ENCODE data around the gene ETV3L.

ETV3L gene

GRCh38 chr1:157138220-157139051 is 38.8 kb upstream of the ETV3L start, which contains the start of gene ETV3:
Gene ETV3, minus strand, starts transcription at chr1:157138395. Its CDS starts 2,043 bp downstream, at chr1:157136352.
- Histone ChIP-seq H3K36me3 (ENCODE audit: control insufficient read depth, low read depth, low read length) (peaks cover 27% of the 10 kb centered on the region), H3K9me3 (ENCODE audit: control insufficient read depth, low read depth, low read length) (no peaks in the 10 kb centered on the region), H3K27ac (ENCODE audit: low read length) (peak within 1 kb of the TSS; percentile 8), H3K27me3 (ENCODE audit: control insufficient read depth, insufficient read depth, low read length) (peaks cover 5% of the 10 kb centered on the region), H3K9ac (ENCODE audit: low read length) (peak within 1 kb of the TSS; percentile 69), H3K4me1 (ENCODE audit: control insufficient read depth, low read depth, low read length) (peaks cover 33% of the 10 kb centered on the region), H3K4me3 (ENCODE audit: low read length) (peak within 1 kb of the TSS; percentile 76)

- peaks cover 5% of the 10 kb centered on the region for H3K27me3 ChIP-seq (ENCODE audit: control insufficient read depth, insufficient read depth, low read length)
- no peak overlapping the region for H3K27ac ChIP-seq (ENCODE audit: low read length)
- H3K36me3 ChIP-seq (ENCODE audit: control insufficient read depth, low read depth, low read length), result peaks cover 36% of the 10 kb centered on the region
- H3K4me3 ChIP-seq (ENCODE audit: low read length), result peak overlapping the region; percentile 76
- H3K9ac ChIP-seq (ENCODE audit: low read length), result peak overlapping the region; percentile 69
- no peaks in the 10 kb centered on the region for H3K9me3 ChIP-seq (ENCODE audit: control insufficient read depth, low read depth, low read length)
- peaks cover 33% of the 10 kb centered on the region for H3K4me1 ChIP-seq (ENCODE audit: control insufficient read depth, low read depth, low read length)
Observed at GRCh38 chr1:157137408-157138219, 38.0 kb upstream of the ETV3L start.

- peak overlapping the region; percentile 76 for H3K4me3 ChIP-seq (ENCODE audit: low read length)
- H3K27ac ChIP-seq (ENCODE audit: low read length), result no peak overlapping the region
- peaks cover 41% of the 10 kb centered on the region for H3K36me3 ChIP-seq (ENCODE audit: control insufficient read depth, low read depth, low read length)
- H3K9me3 ChIP-seq (ENCODE audit: control insufficient read depth, low read depth, low read length), result no peaks in the 10 kb centered on the region
- H3K9ac ChIP-seq (ENCODE audit: low read length), result peak overlapping the region; percentile 69
- peaks cover 33% of the 10 kb centered on the region for H3K4me1 ChIP-seq (ENCODE audit: control insufficient read depth, low read depth, low read length)
- H3K27me3 ChIP-seq (ENCODE audit: control insufficient read depth, insufficient read depth, low read length), result peaks cover 5% of the 10 kb centered on the region
Observed at GRCh38 chr1:157137046-157137407, 37.4 kb upstream of the ETV3L start.

GRCh38 chr1:157136133-157136532 is 36.5 kb upstream of the ETV3L start:
- Histone ChIP-seq H3K36me3 (ENCODE audit: control insufficient read depth, low read depth, low read length) (peaks cover 50% of the 10 kb centered on the region), H3K9ac (ENCODE audit: low read length) (no peak overlapping the region), H3K27ac (ENCODE audit: low read length) (no peak overlapping the region), H3K4me1 (ENCODE audit: control insufficient read depth, low read depth, low read length) (peaks cover 33% of the 10 kb centered on the region), H3K27me3 (ENCODE audit: control insufficient read depth, insufficient read depth, low read length) (no peaks in the 10 kb centered on the region), H3K4me3 (ENCODE audit: low read length) (peak overlapping the region; percentile 76), H3K9me3 (ENCODE audit: control insufficient read depth, low read depth, low read length) (no peaks in the 10 kb centered on the region)

GRCh38 chr1:157135646-157136045 is 36.0 kb upstream of the ETV3L start:
- Histone ChIP-seq H3K27me3 (ENCODE audit: control insufficient read depth, insufficient read depth, low read length) (no peaks in the 10 kb centered on the region), H3K27ac (ENCODE audit: low read length) (no peak overlapping the region), H3K4me1 (ENCODE audit: control insufficient read depth, low read depth, low read length) (peaks cover 31% of the 10 kb centered on the region), H3K4me3 (ENCODE audit: low read length) (no peak overlapping the region), H3K9ac (ENCODE audit: low read length) (no peak overlapping the region), H3K9me3 (ENCODE audit: control insufficient read depth, low read depth, low read length) (no peaks in the 10 kb centered on the region), H3K36me3 (ENCODE audit: control insufficient read depth, low read depth, low read length) (peaks cover 55% of the 10 kb centered on the region)

GRCh38 chr1:157135070-157135469 is 35.5 kb upstream of the ETV3L start:
- Histone ChIP-seq H3K27me3 (ENCODE audit: control insufficient read depth, insufficient read depth, low read length) (no peaks in the 10 kb centered on the region), H3K27ac (ENCODE audit: low read length) (no peak overlapping the region), H3K36me3 (ENCODE audit: control insufficient read depth, low read depth, low read length) (peaks cover 61% of the 10 kb centered on the region), H3K9ac (ENCODE audit: low read length) (no peak overlapping the region), H3K9me3 (ENCODE audit: control insufficient read depth, low read depth, low read length) (no peaks in the 10 kb centered on the region), H3K4me1 (ENCODE audit: control insufficient read depth, low read depth, low read length) (peaks cover 25% of the 10 kb centered on the region), H3K4me3 (ENCODE audit: low read length) (no peak overlapping the region)

- no peak overlapping the region for H3K9ac ChIP-seq (ENCODE audit: low read length)
- no peak overlapping the region for H3K27ac ChIP-seq (ENCODE audit: low read length)
- peaks cover 65% of the 10 kb centered on the region for H3K36me3 ChIP-seq (ENCODE audit: control insufficient read depth, low read depth, low read length)
- H3K27me3 ChIP-seq (ENCODE audit: control insufficient read depth, insufficient read depth, low read length), result no peaks in the 10 kb centered on the region
- no peak overlapping the region for H3K4me3 ChIP-seq (ENCODE audit: low read length)
- no peaks in the 10 kb centered on the region for H3K9me3 ChIP-seq (ENCODE audit: control insufficient read depth, low read depth, low read length)
- peaks cover 19% of the 10 kb centered on the region for H3K4me1 ChIP-seq (ENCODE audit: control insufficient read depth, low read depth, low read length)
Observed at GRCh38 chr1:157134442-157134841, 34.8 kb upstream of the ETV3L start.

- Histone ChIP-seq H3K36me3 (ENCODE audit: control insufficient read depth, low read depth, low read length) (peaks cover 75% of the 10 kb centered on the region), H3K4me1 (ENCODE audit: control insufficient read depth, low read depth, low read length) (peaks cover 12% of the 10 kb centered on the region), H3K9me3 (ENCODE audit: control insufficient read depth, low read depth, low read length) (no peaks in the 10 kb centered on the region), H3K27me3 (ENCODE audit: control insufficient read depth, insufficient read depth, low read length) (no peaks in the 10 kb centered on the region), H3K9ac (ENCODE audit: low read length) (no peak overlapping the region), H3K27ac (ENCODE audit: low read length) (no peak overlapping the region), H3K4me3 (ENCODE audit: low read length) (no peak overlapping the region)
Observed at GRCh38 chr1:157133426-157133825, 33.8 kb upstream of the ETV3L start.

GRCh38 chr1:157132616-157133167 is 33.1 kb upstream of the ETV3L start:
- peaks cover 12% of the 10 kb centered on the region for H3K4me1 ChIP-seq (ENCODE audit: control insufficient read depth, low read depth, low read length)
- H3K36me3 ChIP-seq (ENCODE audit: control insufficient read depth, low read depth, low read length), result peaks cover 80% of the 10 kb centered on the region
- no peak overlapping the region for H3K9ac ChIP-seq (ENCODE audit: low read length)
- no peak overlapping the region for H3K27ac ChIP-seq (ENCODE audit: low read length)
- H3K27me3 ChIP-seq (ENCODE audit: control insufficient read depth, insufficient read depth, low read length), result no peaks in the 10 kb centered on the region
- H3K4me3 ChIP-seq (ENCODE audit: low read length), result no peak overlapping the region
- no peaks in the 10 kb centered on the region for H3K9me3 ChIP-seq (ENCODE audit: control insufficient read depth, low read depth, low read length)

- H3K27me3 ChIP-seq (ENCODE audit: control insufficient read depth, insufficient read depth, low read length), result no peaks in the 10 kb centered on the region
- H3K4me1 ChIP-seq (ENCODE audit: control insufficient read depth, low read depth, low read length), result peaks cover 12% of the 10 kb centered on the region
- no peaks in the 10 kb centered on the region for H3K9me3 ChIP-seq (ENCODE audit: control insufficient read depth, low read depth, low read length)
- H3K4me3 ChIP-seq (ENCODE audit: low read length), result no peak overlapping the region
- peaks cover 86% of the 10 kb centered on the region for H3K36me3 ChIP-seq (ENCODE audit: control insufficient read depth, low read depth, low read length)
- H3K27ac ChIP-seq (ENCODE audit: low read length), result no peak overlapping the region
- H3K9ac ChIP-seq (ENCODE audit: low read length), result no peak overlapping the region
Observed at GRCh38 chr1:157132111-157132510, 32.5 kb upstream of the ETV3L start.

- Histone ChIP-seq H3K9ac (ENCODE audit: low read length) (no peak overlapping the region), H3K9me3 (ENCODE audit: control insufficient read depth, low read depth, low read length) (no peaks in the 10 kb centered on the region), H3K27ac (ENCODE audit: low read length) (no peak overlapping the region), H3K36me3 (ENCODE audit: control insufficient read depth, low read depth, low read length) (peaks cover 90% of the 10 kb centered on the region), H3K4me3 (ENCODE audit: low read length) (no peak overlapping the region), H3K27me3 (ENCODE audit: control insufficient read depth, insufficient read depth, low read length) (no peaks in the 10 kb centered on the region), H3K4me1 (ENCODE audit: control insufficient read depth, low read depth, low read length) (peaks cover 3% of the 10 kb centered on the region)
Observed at GRCh38 chr1:157131281-157131680, 31.7 kb upstream of the ETV3L start.
